ENCODE measurements around the gene ROMO1.

The ROMO1 gene

DNA sequence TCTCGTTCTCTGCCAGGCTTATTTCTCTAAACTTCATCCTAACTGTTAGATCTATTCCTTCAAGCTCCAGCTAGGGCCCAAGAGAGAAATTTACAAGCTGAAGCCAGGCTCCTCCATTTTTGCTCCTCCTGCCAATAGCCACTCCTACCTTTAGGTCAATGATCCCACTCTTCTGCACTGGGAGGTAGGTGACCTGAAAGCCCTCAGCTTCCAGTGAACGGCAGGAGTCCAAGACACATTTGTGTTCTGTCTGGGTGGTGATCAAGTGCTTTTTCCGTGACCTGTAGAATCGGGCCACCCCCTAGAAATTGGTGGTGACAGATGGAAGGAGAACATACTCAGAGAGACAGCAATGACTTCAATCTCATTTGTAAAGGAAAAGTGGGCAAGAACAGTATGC, 8.9 kb upstream of the ROMO1 start:
- TF ChIP-seq, protein P1, sequence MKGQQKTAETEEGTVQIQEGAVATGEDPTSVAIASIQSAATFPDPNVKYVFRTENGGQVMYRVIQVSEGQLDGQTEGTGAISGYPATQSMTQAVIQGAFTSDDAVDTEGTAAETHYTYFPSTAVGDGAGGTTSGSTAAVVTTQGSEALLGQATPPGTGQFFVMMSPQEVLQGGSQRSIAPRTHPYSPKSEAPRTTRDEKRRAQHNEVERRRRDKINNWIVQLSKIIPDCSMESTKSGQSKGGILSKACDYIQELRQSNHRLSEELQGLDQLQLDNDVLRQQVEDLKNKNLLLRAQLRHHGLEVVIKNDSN (IDR thresholded peaks at IDR 0.05): no peak
- TF ChIP-seq RAD21 (IDR thresholded peaks at IDR 0.05; ENCODE audit: low read depth) (no peak), TEAD4 (IDR thresholded peaks at IDR 0.05) (no peak), NFIC (IDR thresholded peaks at IDR 0.05) (no peak), TCF12 (IDR thresholded peaks at IDR 0.05; ENCODE audit: low read depth) (no peak), YY1 (IDR thresholded peaks at IDR 0.05; ENCODE audit: low read depth) (no peak), CEBPB (IDR thresholded peaks at IDR 0.05) (no peak), EP300 (IDR thresholded peaks at IDR 0.05; ENCODE audit: borderline replicate concordance) (no peak), MAX (IDR thresholded peaks at IDR 0.05) (no peak)

DNA sequence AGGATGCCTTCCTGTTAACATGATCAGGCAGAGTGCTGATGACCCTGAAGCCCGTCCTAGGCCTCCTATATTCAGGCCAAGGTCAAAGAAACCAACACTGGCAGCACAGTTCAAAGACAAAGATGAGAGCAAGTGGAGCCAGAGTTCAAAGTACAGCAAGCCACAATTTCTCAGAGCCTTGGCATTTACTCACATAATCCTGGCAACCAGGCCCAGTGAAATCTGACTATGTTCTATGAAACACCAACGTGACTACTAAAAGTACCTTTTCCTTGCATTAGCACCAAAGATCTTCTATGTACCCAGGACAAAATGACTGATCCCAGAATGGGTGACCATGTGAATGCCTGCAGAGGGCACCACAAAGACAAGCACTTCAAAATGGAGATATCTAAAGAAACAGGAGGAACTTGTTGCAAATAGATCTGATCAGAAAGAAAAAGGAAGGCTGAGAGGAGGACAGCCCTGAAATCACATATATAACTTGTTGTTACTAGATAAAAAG, 3.9 kb upstream of the ROMO1 start:
- TF ChIP-seq TCF12 (IDR thresholded peaks at IDR 0.05; ENCODE audit: low read depth) (no peak), TAF1 (IDR thresholded peaks at IDR 0.05; ENCODE audit: low read depth) (no peak), YY1 (IDR thresholded peaks at IDR 0.05; ENCODE audit: low read depth) (no peak), CREB1 (IDR thresholded peaks at IDR 0.05; ENCODE audit: low read depth) (no peak), CEBPB (IDR thresholded peaks at IDR 0.05) (no peak), MAX (IDR thresholded peaks at IDR 0.05) (no peak), EP300 (IDR thresholded peaks at IDR 0.05; ENCODE audit: borderline replicate concordance) (no peak), ZBTB7A (IDR thresholded peaks at IDR 0.05; ENCODE audit: low read depth) (no peak), FOXM1 (IDR thresholded peaks at IDR 0.05; ENCODE audit: borderline replicate concordance, low read depth) (no peak), NFIC (IDR thresholded peaks at IDR 0.05) (no peak), EGR1 (IDR thresholded peaks at IDR 0.05) (no peak)
- TF ChIP-seq, protein P2, sequence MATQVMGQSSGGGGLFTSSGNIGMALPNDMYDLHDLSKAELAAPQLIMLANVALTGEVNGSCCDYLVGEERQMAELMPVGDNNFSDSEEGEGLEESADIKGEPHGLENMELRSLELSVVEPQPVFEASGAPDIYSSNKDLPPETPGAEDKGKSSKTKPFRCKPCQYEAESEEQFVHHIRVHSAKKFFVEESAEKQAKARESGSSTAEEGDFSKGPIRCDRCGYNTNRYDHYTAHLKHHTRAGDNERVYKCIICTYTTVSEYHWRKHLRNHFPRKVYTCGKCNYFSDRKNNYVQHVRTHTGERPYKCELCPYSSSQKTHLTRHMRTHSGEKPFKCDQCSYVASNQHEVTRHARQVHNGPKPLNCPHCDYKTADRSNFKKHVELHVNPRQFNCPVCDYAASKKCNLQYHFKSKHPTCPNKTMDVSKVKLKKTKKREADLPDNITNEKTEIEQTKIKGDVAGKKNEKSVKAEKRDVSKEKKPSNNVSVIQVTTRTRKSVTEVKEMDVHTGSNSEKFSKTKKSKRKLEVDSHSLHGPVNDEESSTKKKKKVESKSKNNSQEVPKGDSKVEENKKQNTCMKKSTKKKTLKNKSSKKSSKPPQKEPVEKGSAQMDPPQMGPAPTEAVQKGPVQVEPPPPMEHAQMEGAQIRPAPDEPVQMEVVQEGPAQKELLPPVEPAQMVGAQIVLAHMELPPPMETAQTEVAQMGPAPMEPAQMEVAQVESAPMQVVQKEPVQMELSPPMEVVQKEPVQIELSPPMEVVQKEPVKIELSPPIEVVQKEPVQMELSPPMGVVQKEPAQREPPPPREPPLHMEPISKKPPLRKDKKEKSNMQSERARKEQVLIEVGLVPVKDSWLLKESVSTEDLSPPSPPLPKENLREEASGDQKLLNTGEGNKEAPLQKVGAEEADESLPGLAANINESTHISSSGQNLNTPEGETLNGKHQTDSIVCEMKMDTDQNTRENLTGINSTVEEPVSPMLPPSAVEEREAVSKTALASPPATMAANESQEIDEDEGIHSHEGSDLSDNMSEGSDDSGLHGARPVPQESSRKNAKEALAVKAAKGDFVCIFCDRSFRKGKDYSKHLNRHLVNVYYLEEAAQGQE (IDR thresholded peaks at IDR 0.05; ENCODE audit: low read depth): no peak
- TF ChIP-seq, protein P1 (IDR thresholded peaks at IDR 0.05): no peak

DNA sequence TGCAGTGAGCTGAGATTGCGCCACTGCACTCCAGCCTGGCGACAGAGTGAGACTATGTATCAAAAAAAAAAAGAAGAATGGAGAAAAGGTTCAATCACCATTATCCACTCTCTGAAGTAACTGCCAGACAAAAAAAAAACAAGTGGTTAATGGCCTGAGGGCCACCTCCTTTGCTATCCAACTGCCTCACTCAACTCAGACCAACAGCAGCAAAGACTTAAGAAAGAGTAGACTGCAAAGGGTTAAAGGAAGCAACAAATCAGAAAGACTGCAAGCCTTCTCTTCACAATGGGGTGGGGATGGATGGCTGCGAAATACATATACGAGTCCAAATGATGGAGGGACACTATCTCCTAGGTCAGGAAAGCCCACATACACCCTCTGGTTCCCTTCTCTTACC, 3.2 kb upstream of the ROMO1 start:
- TF ChIP-seq TCF12 (IDR thresholded peaks at IDR 0.05; ENCODE audit: low read depth): no peak
- TF ChIP-seq YY1 (IDR thresholded peaks at IDR 0.05; ENCODE audit: low read depth): no peak
- TF ChIP-seq ZBTB7A (IDR thresholded peaks at IDR 0.05; ENCODE audit: low read depth): no peak
- TF ChIP-seq CREB1 (IDR thresholded peaks at IDR 0.05; ENCODE audit: low read depth): no peak

DNA sequence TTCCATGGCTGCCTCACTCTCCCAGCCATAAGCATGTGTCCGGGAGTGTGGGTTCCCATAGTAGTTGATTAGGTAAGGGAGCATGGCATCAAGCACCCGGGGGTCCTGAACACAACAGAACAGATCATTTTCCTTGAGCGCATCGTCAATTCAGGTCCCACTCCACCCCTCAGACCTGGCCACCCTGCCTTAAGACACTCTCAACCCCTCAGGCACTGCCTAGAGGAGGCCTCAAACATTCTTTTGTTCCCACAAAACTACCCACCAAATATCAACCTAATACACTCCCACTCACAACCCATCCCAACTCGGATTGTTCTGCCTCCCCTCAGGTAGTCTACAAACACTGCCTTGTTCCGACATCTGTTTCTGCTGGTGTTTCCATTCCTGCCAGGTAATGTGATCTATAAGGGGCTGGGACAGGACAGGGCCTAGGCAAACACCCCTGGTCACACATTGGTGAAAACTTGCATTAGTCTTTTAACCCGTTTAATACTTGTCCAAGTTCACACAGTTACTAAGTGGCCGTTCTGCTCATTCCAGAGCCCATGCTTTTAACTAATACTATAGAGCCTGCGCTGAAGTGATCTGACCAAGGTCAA, 1.4 kb upstream of the ROMO1 start:
- no peak for TF ChIP-seq EGR1 (IDR thresholded peaks at IDR 0.05)
- no peak for TF ChIP-seq CEBPB (IDR thresholded peaks at IDR 0.05)
- no peak for TF ChIP-seq ZBTB7A (IDR thresholded peaks at IDR 0.05; ENCODE audit: low read depth)
- TF ChIP-seq RAD21 (IDR thresholded peaks at IDR 0.05; ENCODE audit: low read depth): no peak
- no peak for TF ChIP-seq FOXM1 (IDR thresholded peaks at IDR 0.05; ENCODE audit: borderline replicate concordance, low read depth)
- TF ChIP-seq TCF12 (IDR thresholded peaks at IDR 0.05; ENCODE audit: low read depth): no peak
- no peak for TF ChIP-seq NFIC (IDR thresholded peaks at IDR 0.05)
- no peak for TF ChIP-seq CREB1 (IDR thresholded peaks at IDR 0.05; ENCODE audit: low read depth)
- TF ChIP-seq, protein P1 (IDR thresholded peaks at IDR 0.05): no peak
- TF ChIP-seq, protein P2 (IDR thresholded peaks at IDR 0.05; ENCODE audit: low read depth): no peak
- TF ChIP-seq YY1 (IDR thresholded peaks at IDR 0.05; ENCODE audit: low read depth): no peak
- TF ChIP-seq MAX (IDR thresholded peaks at IDR 0.05): no peak
- TF ChIP-seq TAF1 (IDR thresholded peaks at IDR 0.05; ENCODE audit: low read depth): no peak
- no peak for TF ChIP-seq EP300 (IDR thresholded peaks at IDR 0.05; ENCODE audit: borderline replicate concordance)
- no peak for TF ChIP-seq TEAD4 (IDR thresholded peaks at IDR 0.05)
